Neural cell (in vitro differentiated cells): ENCODE data around the gene TCF4. TPM values are rescaled to one million over a fixed set of nuclear protein-coding genes. Genes with fewer than 3 reads are reported as not detected.

Experiments used
- H2AFZ ChIP-seq: fragments of 200-600, 300-800 bp; sonication (generic), shearing (Covaris generic); 2 replicates; pipeline ENCODE4 v1.6.0; 2014; ENCODE audit warnings: low read depth, mild to moderate bottlenecking, antibody characterized with exemption, low read length, moderate library complexity
- H3F3A ChIP-seq: fragments of 200-600 bp; shearing (Covaris generic); 2 replicates; pipeline ENCODE4 v1.6.1; 2016; ENCODE audit warnings: mild to moderate bottlenecking, moderate library complexity, mixed read lengths, antibody characterized with exemption, low read length; ENCODE audit not compliant: insufficient read depth, poor library complexity, severe bottlenecking
- H3K27ac ChIP-seq: fragments of 200-600, 300-800 bp; sonication (generic), shearing (Covaris generic); 2 replicates; pipeline ENCODE4 v1.5.1; 2014; ENCODE audit warnings: mild to moderate bottlenecking, low read length, moderate library complexity
- H3K27me3 ChIP-seq: fragments of 300-800, 200-600 bp; sonication (generic), shearing (Covaris generic); 2 replicates; pipeline ENCODE4 v1.6.0; 2014; ENCODE audit warnings: mild to moderate bottlenecking, low read depth, low read length, moderate library complexity; ENCODE audit not compliant: insufficient read depth
- H3K36me3 ChIP-seq: fragments of 300-800, 200-600 bp; sonication (generic), shearing (Covaris generic); 2 replicates; pipeline ENCODE4 v1.5.1; 2014; ENCODE audit warnings: mild to moderate bottlenecking, antibody characterized with exemption, low read length, moderate library complexity; ENCODE audit not compliant: insufficient read depth
- H3K4me2 ChIP-seq: fragments of 300-800, 200-600 bp; sonication (generic), shearing (Covaris generic); 2 replicates; pipeline ENCODE4 v1.6.0; 2014; ENCODE audit warnings: mild to moderate bottlenecking, low read length
- H3K4me3 ChIP-seq: fragments of 300-800, 200-600 bp; sonication (generic), shearing (Covaris generic); 2 replicates; pipeline ENCODE4 v1.5.1; 2014; ENCODE audit warnings: mild to moderate bottlenecking, low read length, moderate library complexity
- H3K79me2 ChIP-seq: fragments of 200-600 bp; shearing (Covaris generic); replicated peaks from 2 replicates; pipeline ENCODE4 v1.6.0; 2014; ENCODE audit warnings: mild to moderate bottlenecking, low read length, moderate library complexity; ENCODE audit not compliant: insufficient read depth
- H3K9ac ChIP-seq: fragments of 300-800, 200-600 bp; sonication (generic), shearing (Covaris generic); 2 replicates; pipeline ENCODE4 v1.6.1; 2016; ENCODE audit warnings: mild to moderate bottlenecking, low read length, mixed read lengths
- H3K9me2 ChIP-seq: fragments of 200-600 bp; shearing (Covaris generic); 2 replicates; pipeline ENCODE4 v1.6.1; 2016; ENCODE audit warnings: mild to moderate bottlenecking, low read length, mixed read lengths; ENCODE audit not compliant: insufficient read depth
- H3K9me3 ChIP-seq: fragments of 200-600, 300-800 bp; sonication (generic), shearing (Covaris generic); 2 replicates; pipeline ENCODE4 v1.6.1; 2016; ENCODE audit warnings: mild to moderate bottlenecking, mixed run types, low read length, moderate library complexity, mixed read lengths
- H4K20me1 ChIP-seq: fragments of 200-600 bp; shearing (Covaris generic); 2 replicates; pipeline ENCODE4 v1.6.1; 2016; ENCODE audit warnings: mild to moderate bottlenecking, mixed run types; ENCODE audit not compliant: insufficient read depth
- CTCF ChIP-seq: fragments of 450-650 bp; IDR thresholded peaks from 2 replicates; pipeline ENCODE4 v1.5.1; 2014; ENCODE audit warnings: antibody characterized with exemption, mild to moderate bottlenecking, moderate library complexity; ENCODE audit not compliant: poor library complexity, severe bottlenecking
- EP300 ChIP-seq: fragments of 450-650 bp; conservative IDR thresholded peaks from 2 replicates; pipeline ENCODE4 v1.6.1; 2014; ENCODE audit warnings: antibody characterized with exemption, mild to moderate bottlenecking, moderate library complexity; ENCODE audit not compliant: poor library complexity, severe bottlenecking
- EZH2 ChIP-seq: fragments of 200-600, 300-800 bp; shearing (Covaris generic), sonication (generic); IDR thresholded peaks from 2 replicates; pipeline ENCODE4 v1.6.1; 2014; ENCODE audit warnings: antibody characterized with exemption, low read length, borderline replicate concordance, mild to moderate bottlenecking; ENCODE audit not compliant: insufficient read depth, poor library complexity, severe bottlenecking
- MXI1 ChIP-seq: fragments of 450-650 bp; conservative IDR thresholded peaks from 2 replicates; pipeline ENCODE4 v1.6.1; 2014; ENCODE audit warnings: antibody characterized with exemption, mild to moderate bottlenecking; ENCODE audit not compliant: poor library complexity, severe bottlenecking
- POLR2AphosphoS5 ChIP-seq: IDR thresholded peaks from 2 replicates; pipeline ENCODE4 v1.6.1; 2012
- RAD21 ChIP-seq: fragments of 450-650 bp; conservative IDR thresholded peaks from 2 replicates; pipeline ENCODE4 v1.6.1; 2014; ENCODE audit warnings: antibody characterized with exemption, mild to moderate bottlenecking, moderate library complexity
- REST ChIP-seq: IDR thresholded peaks from 2 replicates; pipeline ENCODE4 v1.6.1; 2012; ENCODE audit warnings: borderline replicate concordance
- SMC3 ChIP-seq: fragments of 450-650 bp; conservative IDR thresholded peaks from 2 replicates; pipeline ENCODE4 v1.6.1; 2014; ENCODE audit warnings: antibody characterized with exemption, mild to moderate bottlenecking, moderate library complexity; ENCODE audit not compliant: poor library complexity
- TAF1 ChIP-seq: IDR thresholded peaks from 2 replicates; pipeline ENCODE4 v1.6.1; 2012; ENCODE audit warnings: low read depth
- polyA plus RNA-seq: library from polyadenylated mRNA; depleted of rRNA; stranded (reverse); fragments of >200 nt; gene quantifications from 2 replicates; pipeline ENCODE4 v1.2.3, GENCODE V29; 2014

Gene TCF4
- polyA plus RNA-seq, 1 donor from 2014 or later, result 7.0 TPM

GRCh38 chr18:55374741-55375140 lies 213.3 kb downstream of the TCF4 start:
- no peak overlapping the region for H3K4me2 ChIP-seq
- H3K4me3 ChIP-seq, result no peak overlapping the region
- H3K9me3 ChIP-seq, result no peaks in the 10 kb centered on the region
- no peak overlapping the region for H3K9ac ChIP-seq
- TF ChIP-seq REST, result no peak
- TF ChIP-seq EZH2, result no peak
- TF ChIP-seq EP300, result no peak
- TF ChIP-seq POLR2AphosphoS5, result no peak
- TF ChIP-seq SMC3, result no peak
- no peak for TF ChIP-seq CTCF
- TF ChIP-seq TAF1, result no peak
- no peak for TF ChIP-seq MXI1
- no peak for TF ChIP-seq RAD21
- no peaks in the 10 kb centered on the region for H3F3A ChIP-seq
- H3K27ac ChIP-seq, result no peak overlapping the region
- H4K20me1 ChIP-seq, result no peaks in the 10 kb centered on the region
- no peaks in the 10 kb centered on the region for H3K36me3 ChIP-seq
- no peaks in the 10 kb centered on the region for H3K27me3 ChIP-seq
- no peak overlapping the region for H2AFZ ChIP-seq
- peaks cover 3% of the 10 kb centered on the region for H3K79me2 ChIP-seq
- H3K9me2 ChIP-seq, result no peaks in the 10 kb centered on the region

- TF ChIP-seq EZH2 (no peak), REST (no peak), RAD21 (no peak), SMC3 (no peak), MXI1 (no peak), CTCF (no peak), EP300 (no peak), POLR2AphosphoS5 (no peak), TAF1 (no peak)
Measured at GRCh38 chr18:55372209-55372608, 215.8 kb downstream of the TCF4 start.

More at GRCh38 chr18:55372209-55372608, 215.8 kb downstream of the TCF4 start:
- no peak overlapping the region for H3K4me2 ChIP-seq
- no peaks in the 10 kb centered on the region for H3K9me3 ChIP-seq
- H3K36me3 ChIP-seq, result no peaks in the 10 kb centered on the region
- H3K79me2 ChIP-seq, result peaks cover 3% of the 10 kb centered on the region
- no peaks in the 10 kb centered on the region for H3K27me3 ChIP-seq
- no peak overlapping the region for H3K27ac ChIP-seq
- no peak overlapping the region for H2AFZ ChIP-seq
- no peaks in the 10 kb centered on the region for H3F3A ChIP-seq
- H3K9me2 ChIP-seq, result no peaks in the 10 kb centered on the region
- no peaks in the 10 kb centered on the region for H4K20me1 ChIP-seq
- no peak overlapping the region for H3K4me3 ChIP-seq
- H3K9ac ChIP-seq, result no peak overlapping the region
